Measurements from ENCODE around the gene MSN. TPM values are rescaled to one million over a fixed set of nuclear protein-coding genes. Genes with fewer than 3 reads are reported as not detected.
"Not testable (repeated sequence)": the region's sequence is repeated elsewhere in the genome, so short reads cannot be mapped to it uniquely, and the experiment has no call there.

The MSN gene
- total RNA-seq, 1 donor from 2014 or later = 480 TPM

- intact Hi-C loops (cut with micrococcal nuclease) = no loop called here
- H3K4me1 Mint-ChIP-seq = peaks cover 34% of the 10 kb centered on the region
- peaks cover 3% of the 10 kb centered on the region for H3K9me3 Mint-ChIP-seq
- no peak for DNase-seq
- no peaks in the 10 kb centered on the region for H3K27me3 Mint-ChIP-seq
- H3K27ac Mint-ChIP-seq = peak overlapping the region; percentile 56
- H3K36me3 Mint-ChIP-seq (ENCODE audit: low read depth) = peaks cover 6% of the 10 kb centered on the region
- H3K4me3 Mint-ChIP-seq = no peak overlapping the region
Observed at GRCh38 chrX:65751519-65751918, 84.1 kb downstream of the MSN start.

- H3K4me1 Mint-ChIP-seq = peaks cover 36% of the 10 kb centered on the region
- intact Hi-C loops (cut with micrococcal nuclease) = no loop called here
- DNase-seq = no peak
- no peak overlapping the region for H3K27ac Mint-ChIP-seq
- no peaks in the 10 kb centered on the region for H3K27me3 Mint-ChIP-seq
- H3K36me3 Mint-ChIP-seq (ENCODE audit: low read depth) = peaks cover 3% of the 10 kb centered on the region
- no peak overlapping the region for H3K4me3 Mint-ChIP-seq
- peaks cover 3% of the 10 kb centered on the region for H3K9me3 Mint-ChIP-seq
Observed at GRCh38 chrX:65752294-65752693, 84.8 kb downstream of the MSN start.

GRCh38 chrX:65755786-65756185 is 88.3 kb downstream of the MSN start:
- no peak for DNase-seq
- H3K27me3 Mint-ChIP-seq = no peaks in the 10 kb centered on the region
- peaks cover 4% of the 10 kb centered on the region for H3K36me3 Mint-ChIP-seq (ENCODE audit: low read depth)
- no peak overlapping the region for H3K27ac Mint-ChIP-seq
- H3K4me3 Mint-ChIP-seq = no peak overlapping the region
- H3K9me3 Mint-ChIP-seq = peaks cover 3% of the 10 kb centered on the region
- H3K4me1 Mint-ChIP-seq = peaks cover 29% of the 10 kb centered on the region
- intact Hi-C loops (cut with micrococcal nuclease) = no loop called here

GRCh38 chrX:65757943-65758342 is 90.5 kb downstream of the MSN start:
- Mint-ChIP-seq H3K27me3 (no peaks in the 10 kb centered on the region), H3K27ac (no peak overlapping the region), H3K4me3 (no peak overlapping the region), H3K4me1 (peaks cover 21% of the 10 kb centered on the region), H3K9me3 (peaks cover 13% of the 10 kb centered on the region), H3K36me3 (ENCODE audit: low read depth) (peaks cover 9% of the 10 kb centered on the region)
- DNase-seq = no peak
- intact Hi-C loops (cut with micrococcal nuclease) = no loop called here

GRCh38 chrX:65758505-65758904 is 91.1 kb downstream of the MSN start:
- Mint-ChIP-seq H3K4me1 (peaks cover 24% of the 10 kb centered on the region), H3K36me3 (ENCODE audit: low read depth) (peaks cover 11% of the 10 kb centered on the region), H3K4me3 (no peak overlapping the region), H3K9me3 (peaks cover 13% of the 10 kb centered on the region), H3K27me3 (no peaks in the 10 kb centered on the region), H3K27ac (no peak overlapping the region)
- DNase-seq = no peak
- intact Hi-C loops (cut with micrococcal nuclease) = no loop called here

GRCh38 chrX:65759525-65759924 is 92.1 kb downstream of the MSN start:
- intact Hi-C loops (cut with micrococcal nuclease) = not testable (repeated sequence)

GRCh38 chrX:65769564-65770292 is 102.3 kb downstream of the MSN start:
- no peaks in the 10 kb centered on the region for H3K36me3 Mint-ChIP-seq (ENCODE audit: low read depth)
- H3K4me3 Mint-ChIP-seq = no peak overlapping the region
- H3K27me3 Mint-ChIP-seq = no peaks in the 10 kb centered on the region
- no peak overlapping the region for H3K27ac Mint-ChIP-seq
- no peaks in the 10 kb centered on the region for H3K9me3 Mint-ChIP-seq
- intact Hi-C loops (cut with micrococcal nuclease) = no loop called here
- no peak for DNase-seq
- peaks cover 2% of the 10 kb centered on the region for H3K4me1 Mint-ChIP-seq

More at GRCh38 chrX:65759525-65759924, 92.1 kb downstream of the MSN start:
- H3K27me3 Mint-ChIP-seq, H3K4me3 Mint-ChIP-seq, DNase-seq, H3K27ac Mint-ChIP-seq, H3K9me3 Mint-ChIP-seq: not testable (repeated sequence)
- peaks cover 11% of the 10 kb centered on the region for H3K36me3 Mint-ChIP-seq (ENCODE audit: low read depth)
- peaks cover 26% of the 10 kb centered on the region for H3K4me1 Mint-ChIP-seq

- no peak for DNase-seq
- H3K36me3 Mint-ChIP-seq (ENCODE audit: low read depth) = no peaks in the 10 kb centered on the region
- H3K27me3 Mint-ChIP-seq = no peaks in the 10 kb centered on the region
- intact Hi-C loops (cut with micrococcal nuclease) = no loop called here
- H3K4me3 Mint-ChIP-seq = no peak overlapping the region
- H3K27ac Mint-ChIP-seq = no peak overlapping the region
- H3K4me1 Mint-ChIP-seq = peaks cover 2% of the 10 kb centered on the region
- H3K9me3 Mint-ChIP-seq = no peaks in the 10 kb centered on the region
Observed at GRCh38 chrX:65772842-65773241, 105.4 kb downstream of the MSN start.

- intact Hi-C loops (cut with micrococcal nuclease) = loop anchor here (5.0 kb wide), 1 partner anchor 205 kb away; no protein-coding TSS in a partner anchor
- Mint-ChIP-seq H3K4me1 (peaks cover 19% of the 10 kb centered on the region), H3K27me3 (peaks cover 5% of the 10 kb centered on the region), H3K4me3 (no peak overlapping the region), H3K27ac (no peak overlapping the region), H3K36me3 (ENCODE audit: low read depth) (no peaks in the 10 kb centered on the region), H3K9me3 (no peaks in the 10 kb centered on the region)
- no peak for DNase-seq
Observed at GRCh38 chrX:65781845-65782244, 114.4 kb downstream of the MSN start.

GRCh38 chrX:65783746-65784145 is 116.3 kb downstream of the MSN start:
- no peaks in the 10 kb centered on the region for H3K27me3 Mint-ChIP-seq
- no peaks in the 10 kb centered on the region for H3K9me3 Mint-ChIP-seq
- H3K27ac Mint-ChIP-seq = no peak overlapping the region
- intact Hi-C loops (cut with micrococcal nuclease) = loop anchor here (5.0 kb wide), 1 partner anchor 204 kb away; no protein-coding TSS in a partner anchor
- no peaks in the 10 kb centered on the region for H3K36me3 Mint-ChIP-seq (ENCODE audit: low read depth)
- H3K4me3 Mint-ChIP-seq = no peak overlapping the region
- no peak for DNase-seq
- H3K4me1 Mint-ChIP-seq = peaks cover 14% of the 10 kb centered on the region

Other genes with a start within 250 kb of the MSN start
- 61.0 and 64.0 TPM in 2 replicates for gene LAS1L, start 132.9 kb upstream of the MSN start, total RNA-seq

Measured in activated CD4-positive, alpha-beta T cell treated with anti-CD3 and anti-CD28 coated beads, Interleukin-2, amount 10 ng/mL, durations not matched to agents 24 days and 14 days (primary cell).